Measurements from ENCODE around the gene MAEA. TPM values are rescaled to one million over a fixed set of nuclear protein-coding genes. Genes with fewer than 3 reads are reported as not detected.

Gene MAEA
- total RNA-seq, result 77.4 and 78.0 TPM in 2 replicates

GRCh38 chr4:1289207-1290164, at the start of gene MAEA:
Gene MAEA, plus strand, starts transcription at chr4:1289891. Its CDS starts 23 bp downstream, at chr4:1289914.

DNA sequence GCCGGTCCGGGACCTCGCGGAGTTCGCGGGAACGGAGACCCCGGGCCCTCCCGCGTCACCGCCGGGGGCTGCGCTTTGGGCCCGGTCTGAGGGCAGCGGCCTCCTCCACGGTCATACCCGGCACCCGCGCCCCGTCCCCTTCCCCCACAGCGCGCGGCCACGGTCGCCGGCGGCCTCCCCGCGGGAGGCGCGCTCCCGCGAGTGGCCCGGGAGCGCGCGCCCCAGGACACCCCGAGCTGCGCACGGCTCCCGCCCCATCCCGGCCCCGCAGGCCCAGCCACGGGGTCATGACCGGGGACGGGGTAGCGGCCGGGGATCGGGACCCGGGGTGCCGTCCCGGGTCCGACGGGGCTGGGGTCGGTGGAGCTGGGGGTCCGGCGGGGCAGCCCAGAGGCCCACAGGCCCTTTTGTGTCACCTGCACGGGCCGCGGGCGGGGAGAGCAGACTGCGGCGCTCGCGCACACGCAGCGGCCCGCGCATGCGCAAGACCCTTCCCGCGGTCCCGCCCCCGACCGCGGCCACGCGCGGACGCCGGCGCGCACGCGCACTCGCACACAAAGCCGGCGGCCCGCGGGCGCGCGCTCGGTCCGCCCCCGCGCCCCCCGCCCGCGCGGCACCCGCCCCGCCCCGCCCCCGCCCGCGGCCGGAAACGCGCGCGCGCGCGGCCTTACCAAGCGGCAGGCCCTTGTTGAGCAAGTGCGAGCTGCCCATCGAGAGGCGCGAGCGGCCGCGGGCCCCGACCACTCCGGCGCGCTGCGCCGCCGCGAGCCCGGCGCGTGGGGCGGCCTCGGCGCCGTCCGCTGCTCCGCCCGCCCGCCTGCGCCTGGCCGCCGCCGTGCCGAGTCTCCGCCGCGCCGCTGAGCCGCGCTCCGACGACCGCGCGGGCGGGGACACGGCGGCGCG, 41.2 kb upstream of the MAEA start, which contains the start of gene CTBP1:
CTBP1 (minus strand) TSS at position 886 of the 903 bp plus-strand sequence. CDS start 7,799 bp downstream, outside the sequence.

GRCh38 chr4:1346781-1347409, 57.2 kb downstream of the MAEA start, which contains the start of gene UVSSA:
Gene UVSSA, plus strand, starts transcription at chr4:1347208. Its CDS starts 884 bp downstream, at chr4:1348092.

Other genes starting within 250 kb of the MAEA start
- gene RNF212, start 176.3 kb upstream of the MAEA start, total RNA-seq, result 0.35 TPM in 1 of 2 replicates, not detected in the other
- gene SPON2, start 117.3 kb upstream of the MAEA start, total RNA-seq, result 18.1 and 20.3 TPM in 2 replicates
- 145 and 168 TPM in 2 replicates for gene CTBP1, start 40.8 kb upstream of the MAEA start, total RNA-seq
- 7.2 and 8.2 TPM in 2 replicates for gene UVSSA, start 57.3 kb downstream of the MAEA start, total RNA-seq
- gene NKX1-1, start 116.6 kb downstream of the MAEA start, total RNA-seq, result not detected in 2 replicates